Endothelial cell of umbilical vein (primary cell): Measurements from ENCODE around the gene B3GNT3. TPM values are rescaled to one million over a fixed set of nuclear protein-coding genes. Genes with fewer than 3 reads are reported as not detected.

Source experiments
- BruUV-seq: library from RNA; stranded (reverse); fragments of 400-500 nt; replicated peaks from 2 replicates; lab custom pipeline; 2021; lab: Mats Ljungman, UMichigan
- CTCF ChIA-PET: fragments of 300-600, 350-600 bp; sonication (Branson Sonifier 250); formaldehyde crosslinking; loops from one replicate; lab custom pipeline; 2021; ENCODE audit warnings: antibody characterized with exemption, inconsistent platforms; lab: Charles Lee
- POLR2A ChIA-PET: fragments of 300-600, 350-600 bp; sonication (Branson Sonifier 250); formaldehyde crosslinking; loops from one replicate; lab custom pipeline; 2021; ENCODE audit warnings: antibody characterized with exemption, inconsistent platforms; lab: Charles Lee
- DNase-seq: peaks from one replicate; pipeline ENCODE4 v3.0.0-alpha.2; 2011; ENCODE audit warnings: low read depth, low spot score
- FAIRE-seq: peaks from 2 replicates; lab custom pipeline; 2011; peaks lifted over from hg19 to GRCh38; lab: Jason Lieb, UNC
- H2AFZ ChIP-seq: 2 replicates; pipeline ENCODE4 v1.6.0; 2012; ENCODE audit warnings: low read depth, low read length, control low read depth, inconsistent platforms
- H3K27ac ChIP-seq: 2 replicates; pipeline ENCODE4 v1.5.1; 2011; ENCODE audit warnings: low read depth, mild to moderate bottlenecking, control low read depth, low read length, moderate library complexity; ENCODE audit not compliant: insufficient read depth
- H3K27me3 ChIP-seq, 2 experiments: 2 replicates each; pipeline versions ENCODE4 v1.6.0 to v1.6.1; 2011; ENCODE audit warnings: low read length in 2 of 2, mixed read lengths in 1 of 2; ENCODE audit not compliant: control insufficient read depth in 2 of 2, insufficient read depth in 2 of 2
- H3K36me3 ChIP-seq, 2 experiments: 2 replicates in 1 of 2; 3 replicates in 1 of 2; pipeline ENCODE4 v1.5.1; 2011; ENCODE audit warnings: low read length in 2 of 2, mild to moderate bottlenecking in 1 of 2, moderate library complexity in 1 of 2; ENCODE audit not compliant: control insufficient read depth in 2 of 2, insufficient read depth in 2 of 2; ENCODE audit errors: extremely low read depth in 1 of 2
- H3K4me1 ChIP-seq: 3 replicates; pipeline ENCODE4 v1.5.1; 2011; ENCODE audit warnings: mild to moderate bottlenecking, low read length; ENCODE audit not compliant: control insufficient read depth, insufficient read depth; ENCODE audit errors: extremely low read depth
- H3K4me2 ChIP-seq: 2 replicates; pipeline ENCODE4 v1.6.1; 2011; ENCODE audit warnings: low read length, control low read depth, mixed read lengths; ENCODE audit not compliant: insufficient read depth
- H3K4me3 ChIP-seq, 3 experiments: fragments of 200-600 bp in 1 of 3; sonication (generic), shearing (Covaris generic) in 1 of 3; replicated peaks in 1 of 3; 2 replicates each; pipeline ENCODE4 v1.5.1; 2011 to 2016; ENCODE audit warnings: control low read depth in 3 of 3, low read length in 3 of 3, mild to moderate bottlenecking in 2 of 3, inconsistent platforms in 1 of 3, low read depth in 1 of 3, moderate library complexity in 1 of 3; ENCODE audit not compliant: insufficient read depth in 1 of 3
- H3K79me2 ChIP-seq: 2 replicates; pipeline ENCODE4 v1.6.0; 2012; ENCODE audit warnings: low read length, inconsistent platforms; ENCODE audit not compliant: control insufficient read depth, insufficient read depth
- H3K9ac ChIP-seq: replicated peaks from 2 replicates; pipeline ENCODE3; 2011; ENCODE audit warnings: low read length, control low read depth; ENCODE audit not compliant: insufficient read depth; ENCODE audit errors: extremely low read depth
- H3K9me1 ChIP-seq: replicated peaks from 3 replicates; pipeline ENCODE4 v1.6.0; 2011; ENCODE audit warnings: mild to moderate bottlenecking, low read length; ENCODE audit not compliant: control insufficient read depth, insufficient read depth; ENCODE audit errors: extremely low read depth
- H3K9me3 ChIP-seq: replicated peaks from 2 replicates; pipeline ENCODE4 v1.5.1; 2012; ENCODE audit warnings: low read length, inconsistent platforms; ENCODE audit not compliant: control insufficient read depth, insufficient read depth
- H4K20me1 ChIP-seq: replicated peaks from 2 replicates; pipeline ENCODE3; 2011; ENCODE audit warnings: mild to moderate bottlenecking, low read length; ENCODE audit not compliant: control insufficient read depth, insufficient read depth; ENCODE audit errors: extremely low read depth
- CTCF ChIP-seq, 2 donors: IDR thresholded peaks; 1 replicate in 1 of 2; 2 replicates in 1 of 2; pipeline ENCODE4 v1.5.1; 2011; ENCODE audit warnings: low read length in 2 of 2, mild to moderate bottlenecking in 2 of 2, moderate library complexity in 2 of 2, control low read depth in 1 of 2, inconsistent platforms in 1 of 2, low read depth in 1 of 2; ENCODE audit not compliant: insufficient read depth in 1 of 2; ENCODE audit errors: extremely low read depth in 1 of 2
- JUN ChIP-seq: IDR thresholded peaks from 2 replicates; pipeline ENCODE4 v1.6.1; 2011; ENCODE audit warnings: borderline replicate concordance, low read depth; ENCODE audit not compliant: insufficient read length, insufficient read depth
- dilution Hi-C: fragments of 300-500 bp; cut with MboI; formaldehyde crosslinking; loops from one replicate; pipeline ENCODE4 v1.15.0; 2019; ENCODE audit warnings: low sequenced_read_pairs; ENCODE audit not compliant: extremely low pct_ligation_motif_present
- intact Hi-C: fragments of 100-400 bp; cut with micrococcal nuclease; formaldehyde crosslinking; loops from one replicate; pipeline ENCODE4 v1.10.0; 2022
- polyA plus RNA-seq, 4 experiments: library from polyadenylated mRNA; depleted of rRNA in 3 of 4; stranded (reverse) in 3 of 4; unstranded in 1 of 4; fragments of >200 nt; gene quantifications; 2 replicates each; pipeline versions ENCODE4 v1.2.1 to v1.2.3, GENCODE V29; 2011 to 2012; ENCODE audit warnings: missing spikeins in 1 of 4
- total RNA-seq: library from RNA; stranded (reverse); gene quantifications from 2 replicates; pipeline ENCODE4 v1.2.3, GENCODE V29; 2021

The B3GNT3 gene
- total and polyA plus RNA-seq, 2 donors (not counting 3 experiments of a cell fraction or from before 2014, with no cell fraction given): 0.10 TPM; not detected in 1

DNA sequence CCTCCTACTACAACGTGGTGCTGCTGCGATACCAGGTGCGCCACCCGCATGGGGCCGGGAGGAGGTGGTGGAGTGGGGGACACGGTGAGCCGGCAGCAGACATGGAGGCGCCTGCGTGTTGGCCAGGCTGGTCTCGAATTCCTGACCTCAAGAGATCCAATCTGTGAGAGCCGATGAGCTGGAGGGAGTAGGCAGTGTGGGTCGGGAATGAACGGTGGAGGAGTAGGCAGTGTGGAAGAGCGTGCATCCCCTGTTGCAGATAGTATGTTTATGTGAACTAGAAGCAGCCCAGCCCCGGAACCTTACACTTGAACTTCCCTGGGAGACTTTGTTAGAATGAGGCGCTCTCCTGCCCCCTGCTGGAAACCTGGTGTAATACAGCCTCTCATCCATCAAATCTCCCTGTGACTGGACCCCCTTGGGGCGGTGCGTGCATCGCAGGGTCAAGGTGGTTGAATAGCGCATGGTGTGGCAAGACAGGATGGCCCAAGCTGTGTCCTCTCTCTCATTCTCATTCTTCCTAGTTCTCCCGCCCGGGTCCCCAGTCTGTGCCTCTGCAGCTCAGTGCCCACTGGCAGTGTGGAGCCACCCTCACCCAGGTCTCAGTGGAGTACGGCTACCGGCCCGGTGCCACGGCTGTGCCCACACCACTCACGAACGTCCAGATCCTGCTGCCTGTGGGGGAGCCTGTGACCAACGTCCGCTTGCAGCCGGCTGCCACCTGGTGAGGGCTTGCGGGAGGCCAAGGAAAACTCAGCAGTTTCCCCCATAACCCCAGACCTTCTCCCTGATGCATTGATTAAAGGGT, 10.5 kb upstream of the B3GNT3 start:
- no peaks in the 10 kb centered on the region for H3K27me3 ChIP-seq
- DNase-seq (peak; percentile 55), FAIRE-seq (peak; percentile 87)
- no peaks in the 10 kb centered on the region for H3K36me3 ChIP-seq
- no peak overlapping the region for H3K27ac ChIP-seq
- H3K9me1 ChIP-seq: no peaks in the 10 kb centered on the region
- dilution Hi-C loops: no loop called here
- H3K4me3 ChIP-seq: no peak overlapping the region
- intact Hi-C loops: loop anchor here (1.0 kb wide), 1 partner anchor 71 kb away; no protein-coding TSS in a partner anchor
- POLR2A ChIA-PET: no interaction called here
- CTCF ChIA-PET: interaction anchor here (0.6 to 3.7 kb wide), 15 partner anchors 9 to 343 kb away, joined by 3 to 17 read pairs (median 4); partner anchors contain the start of genes B3GNT3 and RPL18A
- no peaks in the 10 kb centered on the region for H3K9me3 ChIP-seq
- no peak overlapping the region for H3K9ac ChIP-seq
- H3K4me1 ChIP-seq: no peaks in the 10 kb centered on the region
- H3K79me2 ChIP-seq: no peaks in the 10 kb centered on the region
- no TSS peak for BruUV-seq
- H2AFZ ChIP-seq: peak overlapping the region; percentile 80
- TF ChIP-seq JUN (no peak), CTCF (IDR thresholded peaks at IDR 0.05; ENCODE audit: extremely low read depth in 1 of 2, insufficient read depth in 1 of 2, low read depth in 1 of 2, low read length in 2 of 2) (peak; percentile 74 to 82)
- no peaks in the 10 kb centered on the region for H4K20me1 ChIP-seq
- H3K4me2 ChIP-seq: no peak overlapping the region
